ENCODE results near the gene ZNF491. TPM values are rescaled to one million over a fixed set of nuclear protein-coding genes. Genes with fewer than 3 reads are reported as not detected.
"Not testable (repeated sequence)": the region's sequence is repeated elsewhere in the genome, so short reads cannot be mapped to it uniquely, and the experiment has no call there.

Gene ZNF491
- polyA plus RNA-seq, 4 donors: 0.45 to 1.9 (median 0.96) TPM

GRCh38 chr19:11843722-11844121 is 45.4 kb downstream of the ZNF491 start:
- Histone ChIP-seq H3K27ac (ENCODE audit: low read depth in 1 of 3, low read length in 2 of 3) (no peak overlapping the region), H3K4me1 (ENCODE audit: control insufficient read depth in 3 of 3, insufficient read depth in 2 of 3, low read depth in 1 of 3, low read length in 2 of 3) (peaks cover 0 to 9% (median 0%) of the 10 kb centered on the region in 3 donors), H3K27me3 (ENCODE audit: control insufficient read depth in 3 of 3, insufficient read depth in 3 of 3, low read length in 3 of 3) (no peaks in the 10 kb centered on the region), H3K4me3 (ENCODE audit: low read depth in 1 of 3, low read length in 3 of 3) (no peak overlapping the region), H3K36me3 (ENCODE audit: control insufficient read depth in 3 of 3, insufficient read depth in 2 of 3, low read depth in 1 of 3, low read length in 3 of 3) (no peaks in the 10 kb centered on the region), H3K9me3 (ENCODE audit: control insufficient read depth in 2 of 2, insufficient read depth in 1 of 2, low read depth in 1 of 2, low read length in 1 of 2) (peaks cover 0 to 1% of the 10 kb centered on the region in 2 donors)
- FAIRE-seq (no peak), DNase-seq (peak in 1 of 2 donors; percentile 49)
- 35 to 49% (median 48%) methylated on average over 2 of the region's 2 CpGs for WGBS, 3 donors

DNA sequence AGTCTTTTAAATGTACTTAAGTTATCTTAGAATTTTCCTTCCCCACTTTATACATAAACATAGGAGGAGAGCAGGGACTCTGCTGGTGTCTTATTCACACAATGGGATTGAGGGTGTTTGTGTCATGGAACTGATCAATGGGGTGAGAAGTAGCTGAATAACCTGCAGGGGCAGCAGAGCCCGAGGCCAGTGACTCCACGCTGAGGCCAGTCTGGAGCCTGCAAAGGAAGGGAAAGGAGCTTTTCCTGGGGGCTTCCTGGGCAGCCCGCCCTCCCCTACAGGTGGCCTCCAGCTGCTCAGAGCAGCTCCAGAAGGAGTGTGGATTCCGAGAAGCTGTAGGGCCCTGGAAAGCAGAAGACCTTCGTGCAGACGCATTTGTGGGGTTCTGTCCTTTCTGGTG is 49.3 kb downstream of the ZNF491 start:
- H3K4me3 ChIP-seq (ENCODE audit: low read depth in 1 of 3, low read length in 3 of 3); DNase-seq; FAIRE-seq; H3K27me3 ChIP-seq (ENCODE audit: control insufficient read depth in 3 of 3, insufficient read depth in 3 of 3, low read length in 3 of 3); H3K36me3 ChIP-seq (ENCODE audit: control insufficient read depth in 3 of 3, insufficient read depth in 2 of 3, low read depth in 1 of 3, low read length in 3 of 3); H3K27ac ChIP-seq (ENCODE audit: low read depth in 1 of 3, low read length in 2 of 3); H3K9me3 ChIP-seq (ENCODE audit: control insufficient read depth in 2 of 2, insufficient read depth in 1 of 2, low read depth in 1 of 2, low read length in 1 of 2): not testable (repeated sequence)
- 62 to 86% (median 63%) methylated on average over 6 of the region's 6 CpGs for WGBS, 3 donors
- peaks cover 0 to 16% (median 0%) of the 10 kb centered on the region in 3 donors for H3K4me1 ChIP-seq (ENCODE audit: control insufficient read depth in 3 of 3, insufficient read depth in 2 of 3, low read depth in 1 of 3, low read length in 2 of 3)

- WGBS, 3 donors: 33 to 37% (median 35%) methylated on average over 11 of the region's 11 CpGs
- H3K27ac ChIP-seq (ENCODE audit: low read depth in 1 of 3, low read length in 2 of 3): peak overlapping the region in 1 of 3 donors; percentile 51
- peaks cover 0 to 16% (median 0%) of the 10 kb centered on the region in 3 donors for H3K4me1 ChIP-seq (ENCODE audit: control insufficient read depth in 3 of 3, insufficient read depth in 2 of 3, low read depth in 1 of 3, low read length in 2 of 3)
- H3K9me3 ChIP-seq (ENCODE audit: control insufficient read depth in 2 of 2, insufficient read depth in 1 of 2, low read depth in 1 of 2, low read length in 1 of 2): peaks cover 0 to 8% of the 10 kb centered on the region in 2 donors
- peak overlapping the region in 1 of 3 donors; percentile 54 for H3K4me3 ChIP-seq (ENCODE audit: low read depth in 1 of 3, low read length in 3 of 3)
- no peak for FAIRE-seq
- H3K36me3 ChIP-seq (ENCODE audit: control insufficient read depth in 3 of 3, insufficient read depth in 2 of 3, low read depth in 1 of 3, low read length in 3 of 3): no peaks in the 10 kb centered on the region
- DNase-seq: no peak
- H3K27me3 ChIP-seq (ENCODE audit: control insufficient read depth in 3 of 3, insufficient read depth in 3 of 3, low read length in 3 of 3): no peaks in the 10 kb centered on the region
These were observed 49.9 kb downstream of the ZNF491 start for GRCh38 chr19:11848200-11848593.

DNA sequence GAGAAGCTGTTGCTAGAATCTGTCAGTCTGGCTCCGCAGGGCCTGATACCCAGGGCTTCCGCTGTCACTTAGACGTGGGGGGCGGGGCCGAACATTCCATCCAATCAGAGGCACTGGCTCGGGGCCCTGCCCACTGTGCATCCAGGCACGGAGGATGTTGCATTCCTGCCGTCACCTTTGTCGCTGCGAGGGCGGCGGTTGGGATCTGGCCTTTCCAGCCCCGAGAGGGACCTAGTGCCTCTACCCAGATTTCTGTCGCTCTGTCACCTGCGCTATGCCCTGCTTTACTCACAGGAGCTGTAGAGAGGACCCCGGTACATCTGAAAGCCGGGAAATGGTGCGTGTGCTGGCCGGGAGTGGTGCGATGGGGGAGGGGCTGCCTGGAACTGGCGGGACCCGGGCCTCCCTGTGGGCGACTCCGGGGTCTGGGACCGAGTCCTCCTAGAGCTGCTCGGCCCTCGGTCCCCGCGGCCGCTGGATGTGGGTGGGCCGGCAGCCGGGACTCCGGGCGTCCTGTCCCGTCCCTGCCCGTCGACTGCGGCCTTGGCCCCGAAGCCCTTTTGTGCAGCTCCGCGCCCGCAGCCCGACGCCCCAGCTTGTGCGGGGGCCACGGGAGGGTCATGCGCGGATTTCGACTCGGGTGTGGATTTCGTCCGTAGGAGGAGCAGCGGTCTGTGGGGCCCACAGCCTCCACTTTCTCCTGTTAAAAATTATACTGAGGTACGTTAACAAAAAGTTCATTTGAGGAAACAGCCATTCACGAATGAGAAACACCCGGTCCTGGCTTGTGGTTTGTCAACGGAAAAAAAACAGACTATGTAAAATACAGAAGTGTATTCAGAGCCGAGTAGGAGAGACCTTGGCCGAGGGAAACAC is 50.5 kb downstream of the ZNF491 start, which contains the start of gene ZNF439:
Gene ZNF439 (plus strand): TSS at position 133 of the 876 bp plus-strand sequence. CDS start 142 bp downstream, at position 275.
- H3K36me3 ChIP-seq (ENCODE audit: control insufficient read depth in 3 of 3, insufficient read depth in 2 of 3, low read depth in 1 of 3, low read length in 3 of 3): no peaks in the 10 kb centered on the region
- 1 to 2% (median 1%) methylated on average over 59 of the region's 59 CpGs for WGBS, 3 donors
- DNase-seq (peak; percentile 93 to 95), FAIRE-seq (no peak)
- peak within 1 kb of the TSS in 2 of 3 donors; percentile 53 to 70 for H3K27ac ChIP-seq (ENCODE audit: low read depth in 1 of 3, low read length in 2 of 3)
- H3K9me3 ChIP-seq (ENCODE audit: control insufficient read depth in 2 of 2, insufficient read depth in 1 of 2, low read depth in 1 of 2, low read length in 1 of 2): peaks cover 0 to 12% of the 10 kb centered on the region in 2 donors
- peak within 1 kb of the TSS; percentile 52 to 63 (median 54) for H3K4me3 ChIP-seq (ENCODE audit: low read depth in 1 of 3, low read length in 3 of 3)
- H3K4me1 ChIP-seq (ENCODE audit: control insufficient read depth in 3 of 3, insufficient read depth in 2 of 3, low read depth in 1 of 3, low read length in 2 of 3): peaks cover 0 to 12% (median 0%) of the 10 kb centered on the region in 3 donors
- H3K27me3 ChIP-seq (ENCODE audit: control insufficient read depth in 3 of 3, insufficient read depth in 3 of 3, low read length in 3 of 3): no peaks in the 10 kb centered on the region

DNA sequence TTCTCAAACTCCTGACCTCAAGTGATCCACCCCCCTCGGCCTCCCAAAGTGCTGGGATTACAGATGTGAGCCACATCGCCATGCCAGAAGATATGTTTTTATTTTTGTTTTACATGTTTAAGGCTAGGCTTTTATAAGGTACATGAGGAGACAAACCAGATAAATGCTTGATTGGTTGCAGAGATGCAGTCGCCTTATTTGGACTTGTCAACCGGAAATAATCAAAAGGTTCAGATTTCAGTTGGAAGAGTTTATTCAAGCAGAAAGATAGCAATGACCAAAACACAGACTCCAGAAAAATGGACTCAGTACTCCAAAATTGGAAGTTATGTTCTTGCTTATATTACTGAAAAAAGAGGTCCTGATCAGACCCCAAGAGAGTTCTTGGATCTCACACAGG is 52.0 kb downstream of the ZNF491 start:
- H3K4me1 ChIP-seq (ENCODE audit: control insufficient read depth in 3 of 3, insufficient read depth in 2 of 3, low read depth in 1 of 3, low read length in 2 of 3): peaks cover 0 to 11% (median 0%) of the 10 kb centered on the region in 3 donors
- WGBS, 3 donors: 93 to 97% (median 97%) methylated on average over 4 of the region's 4 CpGs
- not testable (repeated sequence) for H3K4me3 ChIP-seq (ENCODE audit: low read depth in 1 of 3, low read length in 3 of 3); H3K27ac ChIP-seq (ENCODE audit: low read depth in 1 of 3, low read length in 2 of 3); H3K27me3 ChIP-seq (ENCODE audit: control insufficient read depth in 3 of 3, insufficient read depth in 3 of 3, low read length in 3 of 3); H3K36me3 ChIP-seq (ENCODE audit: control insufficient read depth in 3 of 3, insufficient read depth in 2 of 3, low read depth in 1 of 3, low read length in 3 of 3); FAIRE-seq; DNase-seq
- peaks cover 0 to 12% of the 10 kb centered on the region in 2 donors for H3K9me3 ChIP-seq (ENCODE audit: control insufficient read depth in 2 of 2, insufficient read depth in 1 of 2, low read depth in 1 of 2, low read length in 1 of 2)

DNA sequence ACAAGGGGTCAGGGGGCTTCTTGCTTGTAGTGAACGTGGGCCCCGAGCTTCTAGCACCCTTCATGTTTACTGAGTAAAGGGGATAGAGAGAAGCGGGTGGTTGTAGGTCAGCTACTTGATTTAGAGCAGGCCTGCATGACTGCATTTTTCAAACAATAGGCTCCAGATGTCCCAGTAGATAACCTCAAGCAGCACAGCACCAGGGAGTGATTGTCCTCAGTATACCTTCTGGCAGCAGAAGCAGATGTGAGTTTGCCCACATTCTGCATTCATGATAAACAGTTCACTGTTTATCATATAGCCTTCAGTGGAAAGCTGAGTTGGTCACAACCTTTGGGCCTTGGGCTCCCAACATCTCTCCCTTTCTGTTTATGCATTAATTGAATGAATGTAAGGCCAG is 55.0 kb downstream of the ZNF491 start:
- no peaks in the 10 kb centered on the region for H3K27me3 ChIP-seq (ENCODE audit: control insufficient read depth in 3 of 3, insufficient read depth in 3 of 3, low read length in 3 of 3)
- H3K9me3 ChIP-seq (ENCODE audit: control insufficient read depth in 2 of 2, insufficient read depth in 1 of 2, low read depth in 1 of 2, low read length in 1 of 2): peaks cover 0 to 13% of the 10 kb centered on the region in 2 donors
- no peaks in the 10 kb centered on the region for H3K36me3 ChIP-seq (ENCODE audit: control insufficient read depth in 3 of 3, insufficient read depth in 2 of 3, low read depth in 1 of 3, low read length in 3 of 3)
- H3K27ac ChIP-seq (ENCODE audit: low read depth in 1 of 3, low read length in 2 of 3): no peak overlapping the region
- H3K4me1 ChIP-seq (ENCODE audit: control insufficient read depth in 3 of 3, insufficient read depth in 2 of 3, low read depth in 1 of 3, low read length in 2 of 3): peaks cover 0 to 26% (median 2%) of the 10 kb centered on the region in 3 donors
- DNase-seq (no peak), FAIRE-seq (no peak)
- 78 to 99% (median 79%) methylated on average over 3 of the region's 3 CpGs for WGBS, 3 donors
- no peak overlapping the region for H3K4me3 ChIP-seq (ENCODE audit: low read depth in 1 of 3, low read length in 3 of 3)

DNA sequence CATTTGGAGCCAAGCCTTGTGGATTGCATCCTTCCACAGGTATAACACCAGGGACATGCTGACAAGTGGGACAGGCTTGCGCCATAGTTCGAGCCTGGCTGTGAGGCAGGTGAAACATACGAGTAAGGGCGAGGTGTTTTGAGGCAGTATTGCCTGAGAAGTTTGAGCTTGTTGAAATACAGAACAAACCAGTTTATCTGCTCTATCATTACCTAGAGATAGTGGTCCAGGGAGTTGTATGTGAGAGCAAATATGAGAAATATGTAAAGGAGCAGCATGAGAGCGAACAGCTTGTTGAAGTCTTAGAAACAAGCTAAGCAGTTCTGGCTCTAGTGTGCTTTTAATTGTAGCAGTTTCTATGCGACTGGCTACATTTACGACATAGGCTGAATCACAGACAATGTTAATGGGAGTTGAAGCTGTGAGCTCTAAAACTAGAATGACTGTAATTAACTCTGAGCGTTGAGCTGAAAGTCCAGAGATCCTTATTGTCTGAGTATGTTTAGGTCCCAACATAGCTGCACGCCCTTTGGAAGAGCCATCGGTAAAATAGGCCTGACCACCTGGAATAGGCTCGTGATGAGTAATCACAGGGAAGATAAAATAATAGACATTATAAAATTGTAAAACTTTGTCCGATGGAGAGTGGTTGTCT is 58.4 kb downstream of the ZNF491 start:
- FAIRE-seq: no peak
- Histone ChIP-seq H3K4me1 (ENCODE audit: control insufficient read depth in 3 of 3, insufficient read depth in 2 of 3, low read depth in 1 of 3, low read length in 2 of 3) (peaks cover 0 to 19% (median 2%) of the 10 kb centered on the region in 3 donors), H3K4me3 (ENCODE audit: low read depth in 1 of 3, low read length in 3 of 3) (no peak overlapping the region), H3K27me3 (ENCODE audit: control insufficient read depth in 3 of 3, insufficient read depth in 3 of 3, low read length in 3 of 3) (no peaks in the 10 kb centered on the region), H3K9me3 (ENCODE audit: control insufficient read depth in 2 of 2, insufficient read depth in 1 of 2, low read depth in 1 of 2, low read length in 1 of 2) (peaks cover 0 to 31% of the 10 kb centered on the region in 2 donors), H3K27ac (ENCODE audit: low read depth in 1 of 3, low read length in 2 of 3) (peak overlapping the region in 1 of 3 donors; percentile 71), H3K36me3 (ENCODE audit: control insufficient read depth in 3 of 3, insufficient read depth in 2 of 3, low read depth in 1 of 3, low read length in 3 of 3) (no peaks in the 10 kb centered on the region)
- DNase-seq: peak; percentile 42 to 84
- WGBS, 3 donors: 49 to 75% (median 53%) methylated on average over 12 of the region's 12 CpGs

All from small intestine (tissue), 7 donors.